HG03460 (cell line): ENCODE measurements around the gene TRNP1.

Experiments
- ATAC-seq: cut with Tn5 transposase; IDR thresholded peaks from one replicate; pipeline ENCODE4 v1.9.1; 2021; ENCODE audit not compliant: unreplicated experiment

The TRNP1 gene

DNA sequence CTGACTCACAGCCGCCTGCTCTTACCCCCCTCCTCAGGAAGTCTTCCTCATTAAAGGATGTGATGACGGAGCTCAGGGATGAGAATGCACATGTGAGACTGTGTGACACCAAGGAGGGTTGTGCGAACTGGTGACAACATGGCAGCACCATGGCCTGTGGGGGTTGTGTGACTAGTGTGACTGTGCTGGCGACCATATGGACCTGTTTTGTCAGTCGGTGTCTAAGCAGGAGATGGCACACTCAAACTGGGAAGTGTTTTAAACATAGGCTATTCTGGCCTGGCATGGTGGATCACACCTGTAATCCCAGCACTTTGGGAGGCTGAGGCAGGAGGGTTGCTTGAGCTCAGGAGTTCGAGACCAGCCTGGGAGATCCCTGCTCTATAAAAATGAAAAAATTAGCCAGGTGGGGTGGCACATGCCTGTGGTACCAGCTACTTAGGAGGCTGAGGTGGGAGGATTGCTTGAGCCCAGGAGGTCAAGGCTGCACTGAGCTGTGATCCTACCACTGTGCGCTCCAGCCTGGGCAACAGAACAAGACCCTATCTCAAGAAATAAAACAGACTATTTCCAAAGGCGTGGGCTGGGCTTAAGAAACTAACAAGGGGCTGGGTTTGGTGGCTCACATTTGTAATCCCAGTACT, 7.4 kb downstream of the TRNP1 start:
- ATAC-seq: no peak

DNA sequence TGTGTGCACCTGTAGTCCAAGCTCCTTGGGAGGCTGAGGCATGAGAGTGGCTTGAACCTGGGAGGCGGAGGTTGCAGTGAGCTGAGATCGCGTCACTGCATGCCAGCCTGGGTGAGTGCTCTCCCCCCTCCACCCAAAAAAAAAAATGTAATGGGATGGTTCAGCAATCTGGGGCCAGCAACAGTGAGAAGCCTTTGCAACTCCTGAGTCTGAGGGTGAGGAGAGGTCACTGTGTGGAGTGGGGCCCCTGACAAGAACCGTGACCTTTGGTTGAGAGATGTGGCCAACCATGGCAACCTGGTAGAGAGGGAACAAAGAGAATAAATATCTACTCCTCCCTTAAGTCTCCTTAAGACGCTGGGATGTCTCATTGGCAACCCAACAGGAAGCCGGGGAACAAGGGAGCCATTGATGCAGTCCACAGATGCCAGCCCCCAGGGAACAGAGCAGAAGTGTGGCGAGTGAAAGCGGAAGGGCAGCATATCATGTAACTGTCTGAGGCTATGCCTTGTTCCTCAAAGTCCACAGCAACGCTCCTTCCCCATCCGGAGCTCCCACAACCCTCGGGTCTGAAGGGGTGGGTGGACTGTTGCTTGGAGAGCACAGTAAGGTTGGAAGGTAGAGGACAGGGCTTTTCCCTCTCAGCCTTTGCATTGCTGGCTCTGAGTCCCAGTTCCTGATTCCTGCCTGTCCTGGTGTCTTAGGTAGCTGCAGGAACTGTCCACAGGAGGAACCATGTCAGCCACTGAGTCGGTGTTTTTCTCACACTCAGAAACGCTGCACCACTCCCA, 8.3 kb downstream of the TRNP1 start:
- ATAC-seq: no peak

DNA sequence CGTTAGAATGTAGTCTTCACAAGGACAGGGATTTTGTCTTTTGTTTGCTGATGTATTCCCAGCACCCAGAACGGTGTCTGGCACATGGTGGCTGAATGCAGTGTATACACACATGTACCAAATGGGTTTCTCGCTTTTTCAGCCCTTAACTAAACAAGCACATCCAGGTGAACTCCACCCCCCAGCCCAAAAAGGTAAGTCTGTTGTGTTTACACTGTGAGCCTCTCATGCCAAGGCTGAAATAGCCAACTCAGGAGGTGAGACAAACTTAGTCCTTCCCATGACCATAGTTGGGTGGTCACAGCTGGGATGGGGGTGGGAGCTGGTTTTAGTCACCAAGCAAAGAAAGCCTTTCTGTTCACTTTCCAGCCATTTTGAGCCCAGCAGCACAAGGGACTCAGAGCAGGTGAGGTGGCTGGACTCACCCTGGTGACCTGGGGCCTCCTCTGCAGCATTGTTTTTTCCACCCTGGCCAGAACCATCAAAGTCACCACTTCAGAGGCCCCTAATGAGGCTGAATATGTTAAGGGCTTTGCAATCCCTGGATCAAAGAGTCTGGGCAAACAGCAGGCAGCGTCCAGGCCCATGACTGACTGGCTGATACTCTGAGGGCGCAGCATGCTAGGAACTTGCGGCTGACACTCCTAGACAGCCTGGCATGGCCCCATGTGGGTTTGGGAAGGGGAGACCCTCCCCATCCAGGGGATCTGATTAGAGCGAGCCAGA, 10.4 kb downstream of the TRNP1 start:
- ATAC-seq: no peak

DNA sequence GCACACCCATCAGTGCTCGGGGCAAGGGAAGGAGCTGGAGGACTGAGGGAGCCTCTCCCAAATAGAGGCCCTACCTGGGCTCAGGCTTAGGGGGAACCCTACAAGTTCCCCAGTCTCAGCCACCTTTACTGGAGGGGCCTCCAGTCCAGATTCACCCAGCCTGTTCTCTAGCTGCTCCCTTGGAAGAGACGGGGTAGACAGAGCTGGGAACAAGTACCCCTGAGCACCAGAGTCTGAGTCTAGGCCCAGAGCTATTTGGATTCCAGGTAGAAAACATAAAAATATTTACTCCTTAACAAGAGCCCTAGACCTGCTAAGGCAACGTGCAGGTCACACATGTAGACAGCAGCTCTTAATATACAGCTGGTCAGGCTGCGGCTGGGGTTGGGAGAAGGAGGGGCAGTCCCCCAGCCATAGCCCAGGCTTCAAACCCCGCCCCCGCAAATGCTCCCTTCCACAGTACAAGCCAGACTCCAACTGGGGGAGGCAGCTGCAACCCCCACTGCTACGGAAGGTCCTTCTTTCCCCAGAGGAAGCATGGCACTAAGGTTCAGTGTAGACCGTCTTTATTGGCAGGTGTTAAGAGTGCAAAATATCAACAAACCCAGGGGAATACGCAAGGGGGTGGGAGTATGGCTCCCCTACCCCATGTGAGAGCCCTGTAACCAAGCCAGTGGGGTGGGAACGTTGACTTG, 11.1 kb downstream of the TRNP1 start:
- ATAC-seq: no peak

GRCh38 chr1:27005166-27005530, 11.7 kb downstream of the TRNP1 start:
- no peak for ATAC-seq

- ATAC-seq: no peak
These were observed 12.4 kb downstream of the TRNP1 start for GRCh38 chr1:27005648-27006496.

GRCh38 chr1:27006683-27007082, 13.2 kb downstream of the TRNP1 start:
- ATAC-seq: no peak

DNA sequence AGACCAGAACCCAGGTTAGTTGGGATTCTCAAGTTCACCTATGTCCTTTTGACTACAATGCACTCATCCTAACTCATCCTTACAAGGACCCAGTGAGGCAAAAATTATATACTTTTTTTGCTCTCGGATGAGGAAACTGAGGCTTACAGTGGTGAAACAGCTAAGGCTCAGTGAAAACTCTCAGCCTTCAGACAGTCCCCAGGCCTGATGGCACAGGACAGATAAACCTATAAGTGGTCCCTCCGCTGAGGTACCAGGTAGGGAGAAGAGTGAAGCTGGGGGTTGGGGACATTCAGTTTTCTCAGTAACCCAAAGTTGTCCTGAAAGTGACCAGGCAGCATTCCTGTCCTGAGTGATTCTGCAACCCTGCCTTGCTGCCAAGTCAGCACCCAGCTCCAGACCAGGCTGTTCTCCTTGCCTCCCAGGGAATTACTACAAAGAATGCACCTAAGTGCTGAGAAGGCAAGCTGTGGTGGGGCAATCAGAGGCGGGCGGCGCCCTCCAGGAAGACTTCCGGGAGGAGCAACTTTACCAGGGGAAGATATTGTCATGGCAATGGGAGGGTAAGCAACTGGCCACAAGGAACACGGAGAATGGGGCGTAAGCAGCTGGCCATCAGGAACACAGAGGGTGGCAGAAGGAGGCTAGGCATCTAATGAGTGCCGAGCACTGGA, 14.6 kb downstream of the TRNP1 start:
- no peak for ATAC-seq

DNA sequence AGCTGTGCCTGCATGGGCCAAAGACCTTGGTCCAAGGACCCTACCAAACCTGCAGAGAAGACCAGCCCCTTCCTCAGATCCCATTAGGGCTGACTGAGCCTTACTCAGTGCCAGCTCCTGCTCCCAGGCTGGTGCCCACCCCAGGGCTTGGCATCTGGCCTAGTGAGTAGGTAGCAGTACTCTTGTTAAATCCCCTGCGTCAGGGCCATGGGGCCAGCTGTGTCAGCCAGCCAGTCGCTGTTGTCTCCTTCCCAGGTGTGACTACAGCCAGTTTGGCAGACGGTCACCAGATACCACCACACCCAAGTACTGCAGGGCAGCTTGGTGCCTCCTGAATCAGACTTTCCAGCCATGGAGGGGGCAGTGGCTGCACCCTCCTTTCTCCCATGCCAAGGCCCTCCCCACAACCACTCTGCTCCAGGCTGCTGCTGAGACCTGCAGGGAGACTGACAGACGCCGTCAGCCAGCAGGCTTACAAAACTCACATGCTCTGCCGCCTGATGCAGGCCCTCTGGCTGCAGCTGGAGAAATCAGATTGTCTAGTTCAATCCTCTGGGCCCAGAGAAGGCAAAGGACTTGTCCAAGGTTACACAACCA, 16.2 kb downstream of the TRNP1 start:
- no peak for ATAC-seq

DNA sequence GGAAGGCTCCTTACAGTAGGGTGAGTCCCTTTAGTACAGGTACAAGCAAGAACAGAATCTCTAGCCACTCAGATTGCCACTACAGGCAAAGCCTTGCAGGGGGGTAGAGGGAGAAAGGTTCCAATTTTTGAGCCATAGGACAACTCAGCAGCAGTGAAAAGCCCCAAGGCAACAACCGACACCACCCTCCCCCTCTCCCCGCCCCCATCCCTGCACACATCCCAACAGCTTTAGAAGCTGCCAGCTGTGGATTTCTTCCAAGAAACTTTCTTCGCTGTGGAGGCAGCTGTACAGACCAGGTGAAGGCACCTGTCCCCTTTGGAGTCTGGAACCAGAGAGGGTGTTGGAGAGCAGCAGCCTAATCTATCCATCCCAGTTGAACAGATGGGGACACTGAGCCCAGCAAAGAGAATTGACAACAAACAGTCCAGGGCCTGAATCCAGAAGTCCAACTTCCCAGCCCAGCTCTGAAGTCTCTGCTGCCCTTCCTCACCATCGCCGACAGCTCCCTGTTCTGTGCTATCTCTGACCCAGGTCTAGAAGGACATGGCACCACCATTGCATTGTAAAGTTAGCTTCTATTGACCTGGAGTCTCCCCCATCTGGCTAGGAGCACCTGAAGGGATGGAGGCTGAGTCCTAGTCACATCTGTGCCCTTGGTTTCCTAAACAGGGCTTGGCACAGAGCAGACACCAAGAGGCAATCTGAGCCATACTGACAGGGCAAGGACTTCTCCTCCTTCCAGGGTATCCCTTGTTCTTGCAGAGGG, 16.9 kb downstream of the TRNP1 start:
- no peak for ATAC-seq

- ATAC-seq: no peak
These were observed 17.7 kb downstream of the TRNP1 start for GRCh38 chr1:27011058-27011764.

- ATAC-seq: no peak
These were observed 18.6 kb downstream of the TRNP1 start for GRCh38 chr1:27011976-27012563.

DNA sequence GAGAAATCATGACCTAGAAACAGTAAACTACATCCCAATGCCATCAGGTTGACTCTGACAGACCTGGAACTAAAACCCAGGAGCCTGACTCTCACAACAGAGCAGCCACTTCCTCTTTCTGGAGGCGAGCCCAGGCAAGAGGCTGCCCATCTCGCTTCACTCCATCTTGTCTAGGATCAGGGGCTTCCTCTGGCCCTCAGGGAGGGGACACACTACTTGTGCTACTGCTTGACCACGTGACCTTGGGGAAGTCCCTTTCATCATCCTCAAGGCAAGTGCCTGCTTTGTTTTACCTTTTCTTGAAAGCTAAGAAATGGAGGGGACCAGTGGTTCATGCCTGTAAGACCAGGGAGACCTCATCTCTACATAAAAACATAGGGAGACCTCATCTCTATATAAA, 21.8 kb downstream of the TRNP1 start:
- no peak for ATAC-seq

GRCh38 chr1:27016376-27016775, 22.9 kb downstream of the TRNP1 start:
- no peak for ATAC-seq

GRCh38 chr1:27017207-27017606, 23.7 kb downstream of the TRNP1 start:
- ATAC-seq: no peak

GRCh38 chr1:27018316-27018715, 24.8 kb downstream of the TRNP1 start:
- ATAC-seq: no peak

DNA sequence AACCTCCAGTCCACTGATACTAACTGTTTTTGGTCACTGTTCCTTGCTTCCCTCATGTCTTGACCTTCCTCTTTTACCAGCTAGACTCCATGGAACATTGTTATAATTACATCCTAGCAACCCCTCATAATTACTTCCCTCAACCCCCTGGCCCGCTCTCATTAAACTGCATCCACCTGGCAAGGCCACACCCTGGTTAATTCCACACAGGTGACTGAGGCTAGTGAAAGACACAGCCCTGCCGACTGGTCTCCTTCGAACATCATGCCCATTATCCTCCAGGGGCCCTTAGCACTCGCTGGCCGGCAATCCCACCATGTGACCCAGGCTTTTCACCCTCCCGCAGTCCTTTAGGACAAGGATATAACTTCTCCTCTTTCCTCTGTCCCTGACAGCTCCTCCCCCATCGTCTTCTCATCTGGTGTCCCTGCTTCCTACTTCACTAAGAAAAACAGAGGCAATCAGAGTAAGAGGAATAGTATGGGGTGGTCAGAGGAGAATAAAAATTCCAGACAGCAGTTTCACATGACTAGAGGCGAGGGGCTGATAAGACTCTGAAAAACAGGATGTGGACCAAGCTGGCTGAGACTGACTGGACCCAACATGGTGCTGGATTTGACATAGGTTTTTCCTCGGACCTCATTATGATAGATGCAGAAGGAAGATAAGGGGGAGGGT, 28.0 kb downstream of the TRNP1 start:
- ATAC-seq: no peak
